GM19239 (cell line): ENCODE results near the gene NOL9.
"Not testable (repeated sequence)": the region's sequence is repeated elsewhere in the genome, so short reads cannot be mapped to it uniquely, and the experiment has no call there.

Experiments used
- DNase-seq: peaks from one replicate; pipeline ENCODE4 v3.0.0; 2011; ENCODE audit warnings: low spot score; ENCODE audit not compliant: insufficient read length
- FAIRE-seq: peaks from 2 replicates; lab custom pipeline; 2011; peaks lifted over from hg19 to GRCh38; lab: Jason Lieb, UNC

The NOL9 gene

GRCh38 chr1:6574818-6575217, 20.5 kb upstream of the NOL9 start:
- no peak for FAIRE-seq
- no peak for DNase-seq

GRCh38 chr1:6574025-6574620, 19.8 kb upstream of the NOL9 start:
- no peak for DNase-seq
- no peak for FAIRE-seq

- FAIRE-seq (no peak), DNase-seq (no peak)
These were observed 18.5 kb upstream of the NOL9 start for GRCh38 chr1:6572653-6573383.

- no peak for DNase-seq
- FAIRE-seq: no peak
These were observed 16.7 kb upstream of the NOL9 start for GRCh38 chr1:6570987-6571386.

GRCh38 chr1:6570100-6570499, 15.8 kb upstream of the NOL9 start:
- DNase-seq (no peak), FAIRE-seq (no peak)

GRCh38 chr1:6569033-6569432, 14.7 kb upstream of the NOL9 start:
- DNase-seq (no peak), FAIRE-seq (no peak)

- FAIRE-seq (no peak), DNase-seq (no peak)
These were observed 6.0 kb upstream of the NOL9 start for GRCh38 chr1:6560267-6560666.

- DNase-seq: not testable (repeated sequence)
These were observed 4.8 kb upstream of the NOL9 start for GRCh38 chr1:6559161-6559560.

GRCh38 chr1:6557597-6557996, 3.3 kb upstream of the NOL9 start:
- FAIRE-seq: no peak
- no peak for DNase-seq

More at GRCh38 chr1:6559161-6559560, 4.8 kb upstream of the NOL9 start:
- not testable (repeated sequence) for FAIRE-seq

- DNase-seq: no peak
- FAIRE-seq: no peak
These were observed 830 bp upstream of the NOL9 start, which contains the start of gene TAS1R1 for GRCh38 chr1:6554907-6555778. Gene TAS1R1 (plus strand): TSS chr1:6555307. CDS start chr1:6555374, 67 bp downstream.

- DNase-seq: no peak
- FAIRE-seq: no peak
These were observed 7.0 kb downstream of the NOL9 start for GRCh38 chr1:6547301-6547700.

GRCh38 chr1:6546326-6546725, 8.0 kb downstream of the NOL9 start:
- no peak for DNase-seq
- FAIRE-seq: no peak

- no peak for FAIRE-seq
- no peak for DNase-seq
These were observed 8.8 kb downstream of the NOL9 start for GRCh38 chr1:6545276-6546112.

- no peak for DNase-seq
- no peak for FAIRE-seq
These were observed 9.5 kb downstream of the NOL9 start for GRCh38 chr1:6544831-6545230.

- DNase-seq: no peak
- no peak for FAIRE-seq
These were observed 15.4 kb downstream of the NOL9 start for GRCh38 chr1:6538956-6539355.

- DNase-seq: no peak
- FAIRE-seq: no peak
These were observed 18.0 kb downstream of the NOL9 start for GRCh38 chr1:6536291-6536690.

GRCh38 chr1:6535214-6535613, 19.1 kb downstream of the NOL9 start:
- FAIRE-seq (no peak), DNase-seq (no peak)

- FAIRE-seq: no peak
- no peak for DNase-seq
These were observed 20.0 kb downstream of the NOL9 start for GRCh38 chr1:6534248-6534822.

GRCh38 chr1:6531996-6532395, 22.3 kb downstream of the NOL9 start:
- FAIRE-seq (no peak), DNase-seq (no peak)
